ENCODE data around the gene SPTAN1. TPM values are rescaled to one million over a fixed set of nuclear protein-coding genes. Genes with fewer than 3 reads are reported as not detected.
"Not testable (repeated sequence)": the region's sequence is repeated elsewhere in the genome, so short reads cannot be mapped to it uniquely, and the experiment has no call there.

SPTAN1 gene
- total RNA-seq (100 to 1,000 TPM; 329 to 404 TPM), polyA plus RNA-seq (ENCODE audit: insufficient read length in 6 of 6) (100 to 1,000 TPM; 288 to 357 (median 320) TPM)
- long read RNA-seq, donor 1, transcript SPTAN1-221 (5 exons, 1,503 nt), result major isoform, 7 of 91 reads
- long read RNA-seq, donor 1, partial matches to known transcripts, result 75 of 91 reads
- long read RNA-seq, donor 1, other reads (novel, unspliced or antisense), result 0 of 91 reads
- long read RNA-seq, donor 2, full-length matches to known transcripts, result 25 of 189 reads
- long read RNA-seq, donor 2, partial matches to known transcripts, result 138 of 189 reads
- long read RNA-seq, donor 2, other reads (novel, unspliced or antisense), result 26 of 189 reads
- long read RNA-seq, donor 3, full-length matches to known transcripts, result 17 of 98 reads
- long read RNA-seq, donor 3, partial matches to known transcripts, result 81 of 98 reads
- long read RNA-seq, donor 3, other reads (novel, unspliced or antisense), result 0 of 98 reads
- long read RNA-seq, donor 4, transcript SPTAN1-221 (5 exons, 1,503 nt), result major isoform, 8 of 24 reads
- long read RNA-seq, donor 4, partial matches to known transcripts, result 14 of 24 reads
- long read RNA-seq, donor 4, other reads (novel, unspliced or antisense), result 1 of 24 reads
- long read RNA-seq, donor 5, transcript SPTAN1-221 (5 exons, 1,503 nt), result major isoform, 6 of 71 reads
- long read RNA-seq, donor 5, partial matches to known transcripts, result 59 of 71 reads
- long read RNA-seq, donor 5, other reads (novel, unspliced or antisense), result 0 of 71 reads
- long read RNA-seq, donor 6, full-length matches to known transcripts, result 12 of 25 reads
- long read RNA-seq, donor 6, partial matches to known transcripts, result 13 of 25 reads
- long read RNA-seq, donor 6, other reads (novel, unspliced or antisense), result 0 of 25 reads
- long read RNA-seq, donor 7, partial matches to known transcripts, result 7 of 11 reads
- long read RNA-seq, donor 7, other reads (novel, unspliced or antisense), result 0 of 11 reads
- long read RNA-seq, donor 8, transcript SPTAN1-211 (6 exons, 1,713 nt), result major isoform, 10 of 58 reads
- long read RNA-seq, donor 8, partial matches to known transcripts, result 37 of 58 reads
- long read RNA-seq, donor 8, other reads (novel, unspliced or antisense), result 0 of 58 reads
- long read RNA-seq, donor 9, partial matches to known transcripts, result 0 of 1 reads
- long read RNA-seq, donor 9, other reads (novel, unspliced or antisense), result 0 of 1 reads
- long read RNA-seq, donor 10, partial matches to known transcripts, result 5 of 11 reads
- long read RNA-seq, donor 10, other reads (novel, unspliced or antisense), result 2 of 11 reads
- long read RNA-seq, donor 11, full-length matches to known transcripts, result 97 of 296 reads
- long read RNA-seq, donor 11, partial matches to known transcripts, result 199 of 296 reads
- long read RNA-seq, donor 11, other reads (novel, unspliced or antisense), result 0 of 296 reads
- long read RNA-seq, donor 12, partial matches to known transcripts, result 34 of 38 reads
- long read RNA-seq, donor 12, other reads (novel, unspliced or antisense), result 0 of 38 reads

DNA sequence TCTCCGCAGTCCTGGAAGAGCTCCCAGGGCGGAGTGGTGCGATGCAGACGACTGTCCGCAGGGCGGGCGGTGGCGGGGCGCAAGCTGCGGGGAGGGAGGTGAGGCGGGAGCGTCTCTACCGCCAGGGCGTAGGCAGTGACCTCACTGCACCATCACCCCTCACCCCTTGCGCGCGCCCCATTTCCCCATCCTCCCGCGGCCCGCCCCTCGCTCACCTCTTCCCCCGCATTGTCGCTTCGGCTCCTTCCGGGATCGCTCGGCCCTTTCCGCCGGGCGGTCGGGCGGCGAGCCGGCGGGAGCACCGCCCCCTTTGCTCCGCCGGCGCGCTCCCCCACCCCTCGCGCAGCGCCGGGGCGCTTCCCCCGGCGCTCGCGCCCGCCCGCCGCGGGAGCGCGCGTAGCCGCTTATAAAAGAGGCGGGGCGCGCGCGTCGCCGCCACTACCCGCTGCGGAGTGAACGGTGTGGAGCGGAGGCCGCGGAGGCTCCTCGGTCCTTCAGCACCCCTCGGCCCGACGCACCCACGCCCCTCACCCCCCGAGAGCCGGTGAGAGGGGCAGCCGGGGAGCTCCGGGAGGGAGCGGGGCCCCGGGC, at the start of gene SPTAN1:
SPTAN1 (plus strand) TSS at position 435 of the 591 bp plus-strand sequence. CDS start 14,154 bp downstream, outside the sequence.
- Histone ChIP-seq H3K4me1 (peaks cover 27 to 66% of the 10 kb centered on the region in 2 donors), H3K9me3 (no peaks in the 10 kb centered on the region), H3K4me3 (peak within 1 kb of the TSS; percentile 86 to 97), H3K27ac (peak within 1 kb of the TSS; percentile 94 to 97), H3K27me3 (no peaks in the 10 kb centered on the region), H3K36me3 (no peaks in the 10 kb centered on the region)
- ATAC-seq (peak; percentile 91), DNase-seq (peak; percentile 92 to 97 (median 94))
- TF ChIP-seq CTCF (IDR thresholded peaks at IDR 0.05), result peak in 1 of 2 donors; percentile 40
- intact Hi-C loops (cut with DNase I), result no loop called here

DNA sequence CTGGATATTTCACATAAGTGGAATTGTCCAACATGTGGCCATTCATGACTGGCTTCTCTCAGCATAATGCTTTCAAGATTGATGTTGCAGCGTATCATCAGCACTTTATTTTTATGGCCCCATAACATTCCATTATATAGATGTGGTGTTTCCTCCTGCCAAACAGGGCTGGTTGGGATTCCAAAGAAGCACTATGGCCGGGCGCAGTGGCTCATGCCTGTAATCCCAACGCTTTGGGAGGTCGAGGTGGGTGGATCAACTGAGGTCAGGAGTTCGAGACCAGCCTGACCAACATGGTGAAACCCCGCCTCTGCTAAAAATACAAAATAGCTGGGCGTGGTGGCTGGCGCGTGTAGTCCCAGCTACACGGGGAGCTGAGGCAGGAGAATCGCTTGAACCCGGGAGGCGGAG, 49.0 kb upstream of the SPTAN1 start:
- H3K27me3 ChIP-seq; H3K27ac ChIP-seq; ATAC-seq; DNase-seq; intact Hi-C loops (cut with DNase I); H3K9me3 ChIP-seq: not testable (repeated sequence)
- H3K4me1 ChIP-seq, result peaks cover 7 to 25% of the 10 kb centered on the region in 2 donors
- H3K4me3 ChIP-seq, result peak overlapping the region in 1 of 2 donors; percentile 97
- peaks cover 0 to 34% of the 10 kb centered on the region in 2 donors for H3K36me3 ChIP-seq

- no peaks in the 10 kb centered on the region for H3K9me3 ChIP-seq
- ATAC-seq (peak; percentile 57), DNase-seq (peak in 1 of 4 donors; percentile 23)
- peaks cover 7 to 25% of the 10 kb centered on the region in 2 donors for H3K4me1 ChIP-seq
- peaks cover 0 to 32% of the 10 kb centered on the region in 2 donors for H3K36me3 ChIP-seq
- intact Hi-C loops (cut with DNase I), result no loop called here
- no peak for TF ChIP-seq CTCF (IDR thresholded peaks at IDR 0.05)
- no peaks in the 10 kb centered on the region for H3K27me3 ChIP-seq
- peak overlapping the region; percentile 71 to 89 for H3K27ac ChIP-seq
- peak overlapping the region; percentile 80 to 97 for H3K4me3 ChIP-seq
Measured at GRCh38 chr9:128503870-128504269, 48.5 kb upstream of the SPTAN1 start.

- H3K9me3 ChIP-seq, result no peaks in the 10 kb centered on the region
- intact Hi-C loops (cut with DNase I), result no loop called here
- DNase-seq, result peak; percentile 93 to 99 (median 97)
- no peaks in the 10 kb centered on the region for H3K27me3 ChIP-seq
- H3K4me3 ChIP-seq, result peak within 1 kb of the TSS; percentile 80 to 97
- no peak for TF ChIP-seq CTCF (IDR thresholded peaks at IDR 0.05)
- peaks cover 0 to 32% of the 10 kb centered on the region in 2 donors for H3K36me3 ChIP-seq
- peak within 1 kb of the TSS; percentile 71 to 89 for H3K27ac ChIP-seq
- peaks cover 7 to 25% of the 10 kb centered on the region in 2 donors for H3K4me1 ChIP-seq
- ATAC-seq, result peak; percentile 99
Measured at GRCh38 chr9:128504485-128505413, 47.6 kb upstream of the SPTAN1 start, which contains the start of gene GLE1. TSS of gene GLE1 (plus strand) at chr9:128504719. CDS start at chr9:128504806, 87 bp downstream.
